AG10803 (cell line): ENCODE data around the gene ROS1.

Source experiments
- DNase-seq: peaks from one replicate; pipeline ENCODE4 v3.0.0; 2010; ENCODE audit warnings: low read depth
- H3K4me3 ChIP-seq: 2 replicates; pipeline ENCODE4 v1.5.1; 2011; ENCODE audit warnings: mild to moderate bottlenecking, low read length, control low read depth
- TF ChIP-seq, protein P1 (sequence below): conservative IDR thresholded peaks from 2 replicates; pipeline ENCODE4 v1.5.1; 2011; ENCODE audit warnings: mild to moderate bottlenecking, low read length, control low read depth, inconsistent platforms

ROS1 gene

DNA sequence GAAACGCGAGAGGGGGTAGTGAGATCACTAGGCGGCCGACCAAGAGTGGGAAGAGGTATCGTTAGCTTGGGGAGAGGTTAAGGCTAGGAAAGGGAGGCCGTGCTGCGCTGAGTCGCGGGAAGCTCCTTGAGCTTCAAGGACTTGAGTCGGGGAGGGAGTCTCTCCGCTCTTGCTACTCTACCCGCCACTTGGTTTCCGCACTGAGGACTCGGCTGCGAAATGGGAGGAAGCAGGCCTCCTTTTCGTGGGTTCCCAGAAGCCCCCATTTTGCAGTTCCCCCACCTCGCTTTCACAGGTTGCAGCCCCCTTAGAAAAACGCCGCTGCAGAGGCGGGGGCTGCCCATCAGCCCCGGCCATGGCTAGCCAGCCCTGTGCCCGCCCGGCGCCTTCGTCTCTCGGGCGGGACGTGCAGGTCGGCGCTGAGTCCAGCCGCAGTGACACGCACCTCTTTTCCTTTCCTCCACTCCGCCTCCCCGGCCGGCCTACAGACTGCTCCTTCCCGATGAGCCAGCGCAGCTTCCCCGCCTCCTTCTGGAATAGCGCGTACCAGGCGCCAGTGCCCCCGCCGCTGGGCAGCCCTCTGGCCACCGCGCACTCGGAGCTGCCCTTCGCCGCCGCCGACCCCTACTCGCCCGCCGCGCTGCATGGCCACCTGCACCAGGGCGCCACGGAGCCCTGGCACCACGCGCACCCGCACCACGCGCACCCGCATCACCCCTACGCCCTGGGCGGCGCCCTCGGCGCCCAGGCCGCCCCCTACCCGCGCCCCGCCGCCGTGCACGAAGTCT lies 155.5 kb downstream of the ROS1 start:
- TF ChIP-seq, protein P1, sequence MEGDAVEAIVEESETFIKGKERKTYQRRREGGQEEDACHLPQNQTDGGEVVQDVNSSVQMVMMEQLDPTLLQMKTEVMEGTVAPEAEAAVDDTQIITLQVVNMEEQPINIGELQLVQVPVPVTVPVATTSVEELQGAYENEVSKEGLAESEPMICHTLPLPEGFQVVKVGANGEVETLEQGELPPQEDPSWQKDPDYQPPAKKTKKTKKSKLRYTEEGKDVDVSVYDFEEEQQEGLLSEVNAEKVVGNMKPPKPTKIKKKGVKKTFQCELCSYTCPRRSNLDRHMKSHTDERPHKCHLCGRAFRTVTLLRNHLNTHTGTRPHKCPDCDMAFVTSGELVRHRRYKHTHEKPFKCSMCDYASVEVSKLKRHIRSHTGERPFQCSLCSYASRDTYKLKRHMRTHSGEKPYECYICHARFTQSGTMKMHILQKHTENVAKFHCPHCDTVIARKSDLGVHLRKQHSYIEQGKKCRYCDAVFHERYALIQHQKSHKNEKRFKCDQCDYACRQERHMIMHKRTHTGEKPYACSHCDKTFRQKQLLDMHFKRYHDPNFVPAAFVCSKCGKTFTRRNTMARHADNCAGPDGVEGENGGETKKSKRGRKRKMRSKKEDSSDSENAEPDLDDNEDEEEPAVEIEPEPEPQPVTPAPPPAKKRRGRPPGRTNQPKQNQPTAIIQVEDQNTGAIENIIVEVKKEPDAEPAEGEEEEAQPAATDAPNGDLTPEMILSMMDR: no peak
- H3K4me3 ChIP-seq: no peak overlapping the region
- DNase-seq: peak; percentile 2

DNA sequence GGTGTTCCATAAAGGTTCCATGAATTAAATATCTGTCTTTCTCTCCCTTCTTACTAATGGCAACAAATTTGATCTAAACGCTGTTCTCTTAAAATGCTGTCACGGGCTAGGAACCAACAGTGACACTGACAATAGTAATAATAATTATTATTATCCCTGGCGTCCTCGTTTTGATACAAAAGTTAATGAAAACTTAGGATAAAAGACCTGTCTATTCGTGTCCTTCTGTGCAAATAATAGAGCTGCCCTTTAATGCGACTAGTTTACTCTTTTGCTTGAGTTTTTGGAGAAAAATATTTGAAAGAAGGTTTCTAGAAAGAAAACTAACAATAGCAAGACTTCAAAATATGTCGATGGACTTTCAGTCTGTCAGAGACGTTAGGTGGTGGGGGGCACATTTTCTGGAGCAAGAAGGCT lies 156.1 kb downstream of the ROS1 start:
- TF ChIP-seq, protein P1: no peak
- H3K4me3 ChIP-seq: no peak overlapping the region
- no peak for DNase-seq

GRCh38 chr6:117268924-117269323 lies 156.8 kb downstream of the ROS1 start:
- DNase-seq: no peak
- TF ChIP-seq, protein P1: no peak
- no peak overlapping the region for H3K4me3 ChIP-seq

DNA sequence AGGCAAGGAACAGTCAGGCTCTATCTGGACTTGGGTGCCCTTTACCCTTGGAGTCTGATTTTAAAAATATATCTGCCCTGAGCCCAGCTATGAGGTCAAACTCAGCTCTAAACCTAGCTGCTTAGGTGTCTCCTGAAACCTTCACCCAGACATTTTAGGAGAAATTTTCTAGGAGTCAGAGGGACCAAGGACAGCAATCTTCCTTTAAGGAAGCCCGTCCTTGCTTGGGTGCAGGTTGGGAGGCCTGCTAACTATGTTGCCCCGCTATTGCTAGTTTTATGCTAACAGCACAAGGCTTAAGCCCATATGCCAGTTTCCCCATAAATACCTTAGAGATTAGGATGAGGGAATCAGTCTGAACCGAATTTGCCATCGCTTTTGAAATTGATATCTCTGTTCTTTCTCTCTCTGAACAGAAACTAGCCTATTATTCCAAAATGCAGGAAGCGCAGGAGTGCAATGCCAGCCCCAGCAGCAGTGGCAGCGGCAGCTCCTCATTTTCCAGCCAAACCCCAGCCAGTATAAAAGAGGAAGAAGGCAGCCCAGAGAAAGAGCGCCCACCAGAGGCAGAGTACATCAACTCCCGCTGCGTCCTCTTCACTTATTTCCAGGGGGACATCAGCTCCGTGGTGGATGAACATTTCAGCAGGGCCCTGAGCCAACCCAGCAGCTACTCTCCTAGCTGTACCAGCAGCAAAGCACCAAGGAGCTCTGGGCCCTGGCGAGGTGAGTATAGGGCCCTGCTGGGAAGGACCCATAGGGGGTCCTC lies 157.8 kb downstream of the ROS1 start:
- no peak for DNase-seq
- H3K4me3 ChIP-seq: no peak overlapping the region
- TF ChIP-seq, protein P1: no peak

- no peak overlapping the region for H3K4me3 ChIP-seq
- TF ChIP-seq, protein P1: no peak
- no peak for DNase-seq
Observed at GRCh38 chr6:117267054-117267347, 158.7 kb downstream of the ROS1 start.

- peak overlapping the region; percentile 50 for H3K4me3 ChIP-seq
- no peak for DNase-seq
- TF ChIP-seq, protein P1: no peak
Observed at GRCh38 chr6:117266257-117267053, 159.3 kb downstream of the ROS1 start.
